Parathyroid adenoma (tissue), 2 donors: ENCODE results near the gene NLRP3.

ENCODE experiments used
- H2AFZ ChIP-seq: fragments of 300-600 bp; sonication (generic); one replicate; pipeline ENCODE4 v1.7.0; 2017; ENCODE audit warnings: antibody characterized with exemption, mild to moderate bottlenecking
- H3K27ac ChIP-seq: fragments of 300-600 bp; sonication (generic); one replicate; pipeline ENCODE4 v1.7.0; 2017
- H3K27me3 ChIP-seq: fragments of 300-600 bp; sonication (generic); one replicate; pipeline ENCODE4 v1.7.0; 2017; ENCODE audit warnings: low read length; ENCODE audit not compliant: control insufficient read depth, insufficient read depth
- H3K36me3 ChIP-seq: fragments of 300-600 bp; sonication (generic); one replicate; pipeline ENCODE4 v1.7.0; 2017; ENCODE audit warnings: low read length; ENCODE audit not compliant: control insufficient read depth, insufficient read depth
- H3K4me1 ChIP-seq: fragments of 300-600 bp; sonication (generic); one replicate; pipeline ENCODE4 v1.7.0; 2017; ENCODE audit warnings: control low read depth
- H3K4me2 ChIP-seq: fragments of 300-600 bp; sonication (generic); one replicate; pipeline ENCODE4 v1.7.0; 2017; ENCODE audit warnings: low read length
- H3K4me3 ChIP-seq: fragments of 300-600 bp; sonication (generic); one replicate; pipeline ENCODE4 v1.7.0; 2017; ENCODE audit warnings: low read depth, low read length
- H3K79me2 ChIP-seq: fragments of 300-600 bp; sonication (generic); one replicate; pipeline ENCODE4 v1.7.0; 2017; ENCODE audit warnings: control low read depth
- H3K9ac ChIP-seq: fragments of 300-600 bp; sonication (generic); one replicate; pipeline ENCODE4 v1.7.0; 2017; ENCODE audit warnings: mild to moderate bottlenecking
- H3K9me3 ChIP-seq: fragments of 300-600 bp; sonication (generic); one replicate; pipeline ENCODE4 v1.7.0; 2017; ENCODE audit warnings: low read length; ENCODE audit not compliant: control insufficient read depth
- TF ChIP-seq, protein P1 (sequence below): fragments of 300-600 bp; sonication (generic); IDR thresholded peaks from one replicate; pipeline ENCODE4 v1.7.0; 2017; ENCODE audit warnings: antibody characterized with exemption, mild to moderate bottlenecking
- donor health status: primary hyperparathyroidism.

The NLRP3 gene

DNA sequence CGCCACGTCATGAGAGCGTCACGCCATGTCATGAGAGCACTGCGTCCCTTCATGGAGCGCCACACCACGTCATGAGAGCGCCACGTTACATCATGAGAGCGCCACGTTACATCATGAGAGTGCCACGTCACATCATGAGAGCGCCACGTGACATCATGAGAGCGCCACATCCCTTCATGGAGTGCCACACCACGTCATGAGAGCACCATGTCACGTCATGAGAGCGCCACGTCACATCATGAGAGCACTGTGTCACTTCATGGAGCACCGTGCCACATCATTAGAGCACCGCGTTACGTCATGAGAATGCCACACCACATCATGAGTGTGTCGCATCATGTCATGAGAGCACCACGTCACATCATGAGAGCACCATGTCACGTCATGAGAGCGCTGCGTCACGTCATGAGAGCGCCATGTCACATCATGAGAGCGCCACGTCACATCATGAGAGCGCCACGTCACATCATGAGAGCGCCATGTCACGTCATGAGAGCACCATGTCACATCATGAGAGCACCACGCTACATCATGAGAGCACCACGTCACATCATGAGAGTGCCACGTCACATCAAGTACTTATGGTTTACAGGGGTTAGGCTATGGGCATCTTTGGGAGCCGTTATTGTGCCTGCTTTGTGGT lies 9.8 kb upstream of the NLRP3 start:
- Histone ChIP-seq H3K9ac (no peak overlapping the region), H3K27ac (no peak overlapping the region), H2AFZ (no peak overlapping the region), H3K4me2 (no peak overlapping the region), H3K36me3 (no peaks in the 10 kb centered on the region), H3K4me3 (no peak overlapping the region), H3K27me3 (no peaks in the 10 kb centered on the region), H3K4me1 (no peaks in the 10 kb centered on the region), H3K9me3 (no peaks in the 10 kb centered on the region), H3K79me2 (no peaks in the 10 kb centered on the region)
- TF ChIP-seq, protein P1, sequence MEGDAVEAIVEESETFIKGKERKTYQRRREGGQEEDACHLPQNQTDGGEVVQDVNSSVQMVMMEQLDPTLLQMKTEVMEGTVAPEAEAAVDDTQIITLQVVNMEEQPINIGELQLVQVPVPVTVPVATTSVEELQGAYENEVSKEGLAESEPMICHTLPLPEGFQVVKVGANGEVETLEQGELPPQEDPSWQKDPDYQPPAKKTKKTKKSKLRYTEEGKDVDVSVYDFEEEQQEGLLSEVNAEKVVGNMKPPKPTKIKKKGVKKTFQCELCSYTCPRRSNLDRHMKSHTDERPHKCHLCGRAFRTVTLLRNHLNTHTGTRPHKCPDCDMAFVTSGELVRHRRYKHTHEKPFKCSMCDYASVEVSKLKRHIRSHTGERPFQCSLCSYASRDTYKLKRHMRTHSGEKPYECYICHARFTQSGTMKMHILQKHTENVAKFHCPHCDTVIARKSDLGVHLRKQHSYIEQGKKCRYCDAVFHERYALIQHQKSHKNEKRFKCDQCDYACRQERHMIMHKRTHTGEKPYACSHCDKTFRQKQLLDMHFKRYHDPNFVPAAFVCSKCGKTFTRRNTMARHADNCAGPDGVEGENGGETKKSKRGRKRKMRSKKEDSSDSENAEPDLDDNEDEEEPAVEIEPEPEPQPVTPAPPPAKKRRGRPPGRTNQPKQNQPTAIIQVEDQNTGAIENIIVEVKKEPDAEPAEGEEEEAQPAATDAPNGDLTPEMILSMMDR = no peak

DNA sequence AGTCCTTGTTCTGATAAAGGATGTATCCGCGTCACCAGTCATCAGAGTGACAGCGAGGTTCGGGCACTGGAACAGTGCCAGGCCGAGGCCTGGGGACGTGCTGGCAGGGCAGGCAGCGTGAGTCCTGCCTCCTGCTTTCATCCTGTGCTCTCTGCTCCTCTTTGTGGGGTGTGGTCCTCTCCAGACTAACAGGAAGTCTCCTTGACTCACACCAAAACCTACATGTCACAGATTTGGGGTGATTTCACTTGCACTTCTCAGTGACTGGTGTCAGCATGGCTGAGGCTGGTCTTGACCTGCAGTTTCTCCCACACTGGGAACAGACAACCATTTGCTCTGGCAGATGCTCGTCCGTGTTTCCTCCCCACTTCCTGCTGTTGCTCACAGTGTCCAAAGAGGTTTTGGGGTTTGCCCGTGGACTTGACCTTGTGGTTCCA lies 8.8 kb upstream of the NLRP3 start:
- H3K27me3 ChIP-seq = no peaks in the 10 kb centered on the region
- TF ChIP-seq, protein P1 = no peak
- H3K4me1 ChIP-seq = no peaks in the 10 kb centered on the region
- H3K4me3 ChIP-seq = no peak overlapping the region
- no peaks in the 10 kb centered on the region for H3K79me2 ChIP-seq
- no peak overlapping the region for H3K9ac ChIP-seq
- no peak overlapping the region for H3K27ac ChIP-seq
- no peak overlapping the region for H3K4me2 ChIP-seq
- no peaks in the 10 kb centered on the region for H3K9me3 ChIP-seq
- H3K36me3 ChIP-seq = no peaks in the 10 kb centered on the region
- no peak overlapping the region for H2AFZ ChIP-seq

DNA sequence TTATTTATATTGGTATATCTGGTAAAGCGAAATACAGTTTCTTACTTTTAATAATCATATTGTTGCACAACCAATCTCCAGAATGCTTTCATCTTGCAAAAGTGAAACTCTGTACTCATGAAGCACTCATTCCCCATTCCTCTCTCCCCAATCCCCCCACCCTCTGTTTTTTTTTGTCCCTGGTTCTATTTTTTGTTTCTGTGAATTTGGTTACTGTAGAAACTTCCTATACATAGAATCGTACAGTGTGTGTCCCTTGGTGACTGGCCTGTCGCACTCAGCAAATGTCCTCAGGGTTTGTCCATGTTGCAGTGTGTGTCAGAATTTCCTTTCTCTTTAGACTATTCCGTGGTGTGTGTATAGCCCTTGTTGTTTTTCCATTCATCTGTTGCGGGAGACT lies 7.9 kb upstream of the NLRP3 start:
- TF ChIP-seq, protein P1 = no peak
- Histone ChIP-seq H3K27ac (no peak overlapping the region), H3K36me3 (no peaks in the 10 kb centered on the region), H3K79me2 (no peaks in the 10 kb centered on the region), H3K9ac (no peak overlapping the region), H3K4me2 (no peak overlapping the region), H3K9me3 (no peaks in the 10 kb centered on the region), H2AFZ (no peak overlapping the region), H3K27me3 (no peaks in the 10 kb centered on the region), H3K4me1 (no peaks in the 10 kb centered on the region), H3K4me3 (no peak overlapping the region)

DNA sequence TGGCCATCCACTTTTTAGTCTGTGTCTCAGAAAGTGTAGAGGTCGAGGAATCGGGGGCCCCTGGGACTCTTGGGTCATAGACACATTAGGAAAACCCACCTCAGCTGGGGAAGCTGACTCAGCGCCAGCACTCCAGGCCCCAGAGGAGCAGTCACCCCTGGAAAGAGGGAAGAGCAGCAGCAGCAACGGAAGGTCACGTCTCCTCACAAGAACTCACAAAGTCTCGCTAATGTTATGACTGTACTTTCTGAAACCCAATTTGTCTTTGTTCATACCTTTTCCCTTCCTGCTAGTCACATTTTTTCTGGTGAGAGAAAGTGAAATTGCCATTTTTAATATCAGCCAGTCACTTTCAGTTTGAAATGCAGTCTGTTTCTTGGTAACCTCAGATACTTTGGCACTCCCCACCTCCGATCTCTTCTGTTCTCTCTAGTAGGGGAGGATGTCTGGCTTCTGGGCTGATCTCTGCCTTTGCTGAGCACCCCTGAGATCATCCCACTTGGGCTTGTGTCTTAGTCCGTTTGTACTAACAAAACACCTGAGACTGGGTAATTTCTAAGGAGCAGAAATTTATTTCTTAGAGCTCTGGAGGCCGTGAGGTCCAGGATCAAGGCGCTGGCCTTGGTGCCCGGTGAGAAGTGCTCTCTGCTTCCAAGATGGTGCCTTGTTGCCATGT lies 6.0 kb upstream of the NLRP3 start:
- no peaks in the 10 kb centered on the region for H3K9me3 ChIP-seq
- H3K4me3 ChIP-seq = no peak overlapping the region
- no peaks in the 10 kb centered on the region for H3K79me2 ChIP-seq
- H3K4me1 ChIP-seq = no peaks in the 10 kb centered on the region
- no peak overlapping the region for H3K9ac ChIP-seq
- no peak overlapping the region for H3K4me2 ChIP-seq
- TF ChIP-seq, protein P1 = no peak
- no peak overlapping the region for H3K27ac ChIP-seq
- no peak overlapping the region for H2AFZ ChIP-seq
- no peaks in the 10 kb centered on the region for H3K36me3 ChIP-seq
- H3K27me3 ChIP-seq = no peaks in the 10 kb centered on the region
